Raji (cell line): ENCODE results near the gene IQUB.

Experiments used
- POLR2A ChIP-seq: IDR thresholded peaks from 2 replicates; pipeline ENCODE4 v1.6.1; 2011; ENCODE audit warnings: low read depth, low read length, control low read depth; ENCODE audit not compliant: insufficient read depth

Gene IQUB

DNA sequence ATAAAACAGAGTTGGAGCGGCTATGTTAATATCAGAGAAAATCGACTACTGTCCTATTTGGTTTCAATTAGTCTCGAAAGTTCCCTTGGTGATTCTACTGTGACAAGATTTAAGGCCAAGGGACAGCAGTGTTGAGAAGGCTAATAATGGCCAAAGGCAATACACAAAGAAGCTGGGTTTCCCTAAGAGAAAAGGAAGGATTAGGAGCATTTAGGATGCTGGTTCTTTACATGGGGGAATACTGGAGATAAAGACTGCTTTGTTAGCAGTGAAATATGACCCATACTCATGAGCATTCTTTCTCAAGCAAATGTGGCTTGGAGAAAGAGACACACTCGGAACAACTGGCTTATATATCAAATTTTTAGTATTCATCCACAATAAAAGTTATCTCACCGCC, 32.2 kb downstream of the IQUB start:
- TF ChIP-seq POLR2A = no peak

DNA sequence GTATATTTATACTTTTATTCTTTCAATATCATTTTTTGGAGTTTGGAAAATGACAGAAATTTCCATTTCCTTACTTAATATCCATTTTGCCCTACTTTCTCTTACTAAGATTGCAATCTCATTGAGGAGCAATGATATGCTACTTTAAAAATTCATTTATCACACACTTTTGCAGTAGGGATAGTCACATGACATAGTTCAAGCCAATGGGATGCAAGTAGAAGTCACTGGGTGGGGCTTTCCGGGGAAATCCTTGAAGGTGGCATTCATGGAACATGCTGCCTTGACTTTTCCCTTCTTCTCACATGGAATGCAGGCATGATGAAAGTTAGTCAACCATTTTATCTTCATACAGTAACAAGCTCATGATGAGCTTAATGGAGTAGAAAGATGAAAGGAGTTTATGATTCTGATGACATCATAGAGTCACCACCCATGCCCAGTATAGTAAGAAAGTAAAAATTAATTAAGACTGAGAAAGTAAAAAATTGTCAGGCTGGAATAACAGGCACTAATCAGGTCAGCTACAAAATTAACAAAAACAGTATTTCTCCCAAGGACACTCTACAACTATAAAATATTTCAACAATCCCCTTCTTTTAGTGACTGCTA, 33.4 kb downstream of the IQUB start:
- no peak for TF ChIP-seq POLR2A

DNA sequence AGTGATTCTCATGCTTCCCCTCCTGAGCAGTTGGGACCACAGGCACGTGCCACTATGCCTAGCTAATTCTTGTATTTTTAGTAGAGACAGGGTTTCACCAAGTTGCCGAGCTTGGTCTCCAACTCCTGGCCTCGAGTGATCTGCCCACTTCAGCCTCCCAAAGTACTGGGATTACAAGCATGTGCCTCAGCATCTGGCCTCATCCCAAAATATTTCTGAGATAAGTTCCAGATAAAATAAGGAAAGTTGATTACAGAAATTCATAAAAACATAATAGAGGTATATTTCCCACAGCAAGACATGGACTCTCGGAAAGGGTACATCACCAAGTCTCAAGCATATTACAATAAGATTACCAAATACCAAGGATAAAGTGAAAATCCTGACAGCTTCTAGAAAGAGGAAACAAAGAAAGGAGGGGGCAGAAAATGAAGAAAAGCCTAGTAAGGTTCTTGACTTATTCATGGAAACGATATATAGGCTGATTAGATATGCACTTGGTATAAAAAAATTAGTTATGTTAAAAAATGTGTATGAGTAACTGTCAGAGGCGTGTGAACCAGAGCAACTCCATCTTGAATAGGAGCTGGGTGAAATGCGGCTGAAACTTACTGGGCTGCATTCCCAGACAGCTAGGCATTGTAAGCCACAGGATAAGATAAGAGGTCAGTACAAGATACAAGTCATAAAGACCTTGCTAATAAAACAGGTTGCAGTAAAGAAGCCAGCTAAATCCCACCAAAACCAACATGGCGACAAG, 35.0 kb downstream of the IQUB start:
- TF ChIP-seq POLR2A = no peak

DNA sequence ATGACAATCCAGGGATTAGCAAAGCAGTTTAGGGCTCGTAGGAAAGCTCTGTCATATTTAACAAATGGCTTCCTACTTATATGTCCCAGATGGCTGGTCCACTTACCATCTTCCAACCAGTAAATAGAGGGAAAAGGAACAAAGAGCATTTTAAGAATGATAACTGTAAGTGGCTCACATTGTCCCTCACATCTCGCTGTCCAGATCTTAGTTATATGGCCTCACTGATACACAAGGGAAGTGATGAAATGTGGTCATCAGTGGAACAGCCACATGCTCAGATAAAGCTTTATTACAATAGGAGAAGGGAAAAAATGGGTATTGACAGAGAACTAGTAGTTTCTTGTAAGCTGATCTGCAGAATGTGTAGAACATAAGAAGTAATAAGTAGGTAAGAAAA, 35.8 kb downstream of the IQUB start:
- no peak for TF ChIP-seq POLR2A

DNA sequence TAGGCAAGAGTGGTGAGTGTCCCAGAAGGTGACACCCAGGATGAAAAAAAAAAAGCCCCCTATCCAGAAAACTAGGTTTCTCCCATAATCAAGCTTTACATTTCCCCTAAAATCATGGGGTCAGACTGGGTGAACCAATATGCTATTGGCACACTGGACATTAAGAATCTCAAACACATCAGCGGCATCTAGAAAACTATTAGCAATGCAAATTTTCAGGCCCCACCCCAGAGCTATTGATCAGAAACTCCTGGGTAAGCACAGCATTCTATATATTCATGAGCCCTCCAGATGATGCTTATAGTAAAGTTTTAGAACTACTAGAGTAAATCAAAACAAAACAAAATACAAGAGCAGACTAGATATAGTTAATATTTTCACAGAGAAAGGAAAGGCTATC, 36.4 kb downstream of the IQUB start:
- TF ChIP-seq POLR2A = no peak

DNA sequence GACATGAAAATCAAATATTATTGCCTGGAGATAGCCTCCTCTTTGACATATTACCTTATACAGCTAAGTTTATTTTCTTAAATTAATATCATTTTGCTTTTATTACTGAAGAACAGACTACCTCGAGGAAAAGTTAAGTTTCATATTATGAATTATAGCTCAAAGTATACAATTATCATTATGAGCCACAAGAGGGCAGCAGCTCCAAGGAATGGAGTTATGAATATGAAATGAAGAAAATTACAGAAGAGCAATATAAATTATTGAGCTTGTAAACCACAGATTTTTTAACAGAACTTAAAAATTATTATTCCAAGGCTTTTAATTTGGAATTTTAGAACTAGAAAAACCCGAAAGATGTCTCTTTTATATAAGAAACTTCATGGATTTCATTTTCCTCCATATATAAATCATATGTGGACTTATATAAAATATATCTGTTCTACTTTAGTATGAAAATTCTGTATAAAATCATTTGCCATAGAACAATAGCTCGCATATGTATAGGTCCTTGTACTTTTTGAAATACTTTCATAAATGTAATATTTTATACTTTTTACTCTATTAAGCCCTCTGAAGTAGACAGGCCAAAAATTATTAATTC, 40.1 kb downstream of the IQUB start:
- no peak for TF ChIP-seq POLR2A

DNA sequence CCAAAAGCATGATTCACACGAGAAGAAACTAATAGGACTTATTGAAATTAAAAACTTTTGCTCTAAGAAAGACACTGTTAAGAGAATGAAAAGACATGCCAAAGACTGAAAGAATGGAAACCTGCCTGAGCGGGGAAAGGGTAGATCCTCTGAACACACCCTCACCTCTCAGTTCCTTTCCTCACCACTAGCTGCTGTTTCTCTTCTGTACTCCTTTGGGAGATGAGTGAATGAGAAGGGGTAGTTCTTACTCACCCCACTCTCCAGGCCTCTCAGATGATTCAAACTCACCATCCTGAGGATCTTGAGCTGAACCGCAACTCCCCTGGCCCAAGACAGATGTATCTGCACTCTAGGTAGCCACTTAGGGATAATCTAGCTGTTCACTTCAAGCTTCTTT, 41.9 kb downstream of the IQUB start:
- no peak for TF ChIP-seq POLR2A

DNA sequence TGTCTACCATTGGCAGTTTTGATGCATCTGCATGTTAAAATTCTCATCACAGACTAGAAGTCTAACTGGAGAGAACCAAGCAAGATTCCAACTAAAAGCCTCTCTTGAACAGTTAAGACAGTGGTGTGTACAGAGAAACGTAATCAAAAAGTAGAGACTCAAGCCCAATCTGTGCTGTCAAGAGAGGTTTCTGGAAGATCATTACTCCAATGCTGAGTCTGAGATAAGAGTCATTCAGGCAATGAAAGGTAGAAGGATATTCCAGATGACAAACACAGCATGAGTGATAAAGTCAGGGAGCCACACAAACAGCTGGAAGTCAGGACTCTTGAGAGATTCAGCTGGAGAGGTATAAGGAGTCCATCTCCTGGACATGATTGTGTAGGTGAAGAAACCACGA, 48.7 kb downstream of the IQUB start:
- no peak for TF ChIP-seq POLR2A

DNA sequence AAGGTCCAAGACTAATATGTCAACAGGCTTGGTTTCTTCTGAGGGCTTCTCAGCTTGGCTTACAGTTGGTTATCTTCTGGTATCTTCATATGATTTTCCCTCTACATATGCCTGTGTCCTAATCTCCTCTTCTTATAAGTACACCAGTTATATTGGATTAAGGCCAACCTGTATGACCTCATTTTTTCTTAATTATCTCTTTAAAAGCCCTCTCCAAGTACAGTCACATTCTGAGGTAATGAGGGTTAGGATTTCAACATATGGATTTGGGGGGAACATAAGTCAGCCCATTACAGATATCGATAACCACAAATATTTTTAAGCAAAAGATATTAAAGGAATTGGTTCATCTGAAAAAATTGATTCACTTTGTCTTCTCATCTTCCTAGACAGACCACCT, 49.2 kb downstream of the IQUB start:
- no peak for TF ChIP-seq POLR2A

DNA sequence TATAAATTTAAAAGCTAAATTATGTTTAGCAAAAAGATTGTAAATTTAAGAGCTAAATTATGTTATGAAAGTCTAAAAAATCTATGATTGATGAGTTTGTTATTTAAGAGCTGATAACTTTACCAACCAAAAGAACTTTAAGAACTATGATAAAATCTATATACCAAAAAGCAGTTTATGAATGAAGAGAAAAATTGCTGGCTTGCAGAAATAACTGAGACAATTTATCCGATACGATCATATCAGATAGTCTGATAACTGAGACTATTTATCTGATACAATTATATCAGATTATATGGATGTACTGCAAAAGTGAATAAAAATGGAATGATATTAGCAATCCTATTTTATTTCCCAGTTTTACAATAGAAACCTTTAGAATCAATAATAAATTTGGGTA, 50.2 kb downstream of the IQUB start:
- TF ChIP-seq POLR2A = no peak

DNA sequence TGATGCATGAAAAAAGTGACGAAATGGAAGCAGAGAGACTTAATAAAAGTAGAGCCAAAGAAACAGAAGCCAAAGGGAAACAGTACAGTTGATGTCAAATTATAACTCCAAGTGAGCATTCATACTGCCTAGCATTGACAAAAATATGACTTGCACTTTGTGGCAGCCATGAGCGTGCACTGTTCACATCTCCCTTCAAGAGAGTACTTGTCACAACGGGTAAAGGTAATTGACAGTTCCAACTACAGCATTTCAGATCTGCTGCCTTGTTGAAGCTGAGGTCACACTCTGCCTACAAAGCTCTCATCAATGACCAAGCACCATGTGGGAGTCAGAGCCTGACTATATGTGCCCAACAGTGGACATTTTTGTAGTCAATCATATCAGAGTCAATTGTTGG, 54.3 kb downstream of the IQUB start:
- no peak for TF ChIP-seq POLR2A

DNA sequence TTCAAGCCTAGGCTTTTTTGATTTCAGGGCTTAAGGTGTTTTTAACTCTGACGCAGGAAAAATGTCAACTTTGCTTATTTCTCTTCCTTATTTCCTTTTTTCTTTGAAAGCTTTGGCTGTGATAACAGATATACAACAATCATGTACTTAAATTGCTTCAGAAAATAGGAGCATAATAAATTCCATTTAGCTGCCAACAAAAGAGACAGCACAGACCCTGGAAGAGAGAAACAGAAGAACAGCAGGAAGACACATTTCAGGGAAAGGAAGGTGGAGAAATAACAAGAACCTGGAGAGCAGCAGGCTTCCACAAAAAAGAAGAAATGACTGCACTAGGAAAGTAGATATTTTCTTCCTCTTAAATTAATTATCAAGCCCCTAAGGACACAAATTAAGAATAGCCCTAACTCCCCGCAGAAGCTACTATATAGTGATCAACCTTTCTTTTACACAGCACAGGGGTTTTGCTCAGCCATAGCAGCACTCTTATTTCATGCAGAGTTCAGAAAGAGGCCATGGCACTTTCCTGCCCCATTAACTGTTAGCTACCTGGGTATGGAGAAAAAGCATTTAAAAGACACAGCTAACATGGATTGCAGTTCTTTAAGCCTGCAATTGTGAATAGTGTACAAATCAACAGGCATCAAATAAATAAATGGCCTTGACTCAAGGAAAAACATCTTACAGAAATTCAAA, 61.5 kb downstream of the IQUB start:
- TF ChIP-seq POLR2A = no peak

DNA sequence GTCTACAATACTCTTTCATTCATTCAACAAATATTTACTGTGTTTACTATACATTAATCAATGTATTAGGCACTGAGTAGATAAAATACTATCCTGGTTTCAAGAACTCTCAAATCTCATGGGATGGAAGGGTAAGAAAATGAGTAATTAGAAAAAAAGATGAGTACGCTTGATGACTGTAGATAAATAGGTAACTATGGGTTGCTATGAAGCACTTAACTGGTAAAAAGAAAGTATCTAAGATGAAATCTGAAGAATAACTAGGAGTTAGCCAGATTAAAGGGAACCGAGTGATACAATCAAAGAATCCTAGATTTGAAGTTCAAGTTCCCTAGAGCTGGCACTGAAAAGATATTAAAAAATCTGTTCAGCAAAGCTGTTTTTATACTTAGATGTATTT, 62.1 kb downstream of the IQUB start:
- TF ChIP-seq POLR2A = no peak

DNA sequence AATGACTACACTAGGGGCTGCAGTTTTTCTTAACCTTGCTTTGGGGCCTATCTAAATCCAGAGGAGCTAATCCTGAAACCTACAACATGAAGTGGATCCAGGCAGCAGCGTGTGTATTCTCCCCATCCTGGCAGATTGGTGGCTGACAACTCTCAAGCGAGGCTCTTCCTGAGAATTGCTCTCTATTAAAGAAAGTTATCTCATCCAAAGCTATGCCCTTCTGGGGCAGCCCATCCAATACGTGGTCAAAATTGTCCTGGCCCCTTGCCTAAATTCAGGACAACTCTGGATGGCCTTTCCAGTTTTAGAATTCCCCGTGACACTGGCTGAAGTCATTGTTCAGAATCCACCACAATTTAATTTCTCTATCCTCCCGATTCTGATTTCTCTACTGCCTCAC, 66.1 kb downstream of the IQUB start:
- TF ChIP-seq POLR2A = no peak

DNA sequence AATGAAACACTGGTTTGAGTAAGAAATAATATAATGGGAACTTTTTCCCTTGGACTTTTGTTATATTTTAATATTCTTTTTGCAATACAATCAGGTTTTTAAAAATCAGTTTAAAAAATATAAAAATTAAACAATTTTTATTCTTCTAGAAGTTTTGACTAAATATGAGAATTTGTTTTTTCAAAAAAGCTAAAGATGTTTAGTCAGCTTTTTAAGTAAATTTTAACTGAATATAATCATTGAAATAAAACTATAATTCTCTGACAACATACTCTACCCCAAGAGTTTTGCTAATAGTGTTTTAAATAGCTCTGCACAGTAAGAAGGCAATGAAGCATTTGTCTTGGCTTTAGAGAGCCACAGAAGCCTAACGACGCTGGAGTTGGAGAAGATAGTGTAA, 70.5 kb downstream of the IQUB start:
- TF ChIP-seq POLR2A = no peak

DNA sequence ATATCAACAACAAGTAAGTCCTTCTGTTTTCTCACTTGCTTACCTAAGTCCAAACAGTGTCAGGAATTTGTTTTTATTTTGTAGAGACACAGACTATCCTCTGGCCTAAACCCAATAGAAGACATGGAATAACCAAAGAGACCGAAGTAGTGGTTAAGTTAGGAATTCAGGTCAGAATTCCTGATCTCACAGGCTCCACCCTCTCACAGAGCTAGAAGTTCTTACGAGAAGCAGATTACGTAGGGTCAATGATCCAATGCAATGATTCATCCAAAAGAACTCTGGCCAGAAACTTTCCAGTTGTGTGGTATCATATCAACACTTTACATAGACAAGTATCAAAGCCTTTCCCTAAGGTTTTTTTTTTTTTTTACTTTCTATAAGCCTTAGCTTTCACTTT, 73.8 kb downstream of the IQUB start:
- no peak for TF ChIP-seq POLR2A
